Sigmoid colon (tissue), 7 donors: Measurements from ENCODE around the gene EPSTI1. TPM values are rescaled to one million over a fixed set of nuclear protein-coding genes. Genes with fewer than 3 reads are reported as not detected.

Experiments used
- DNase-seq: peaks from one replicate; pipeline ENCODE4 v3.0.0-alpha.2; 2019
- H3K27ac ChIP-seq, 4 donors: fragments of 200-600 bp; sonication (generic); one replicate each; pipeline ENCODE4 v1.5.1; 2016 to 2019; ENCODE audit warnings: mild to moderate bottlenecking in 1 of 4
- H3K27me3 ChIP-seq, 3 donors: fragments of 200-600 bp; sonication (generic); one replicate each; pipeline ENCODE4 v1.5.1; 2019; ENCODE audit warnings: mild to moderate bottlenecking in 1 of 3
- H3K36me3 ChIP-seq, 4 donors: fragments of 200-600 bp; sonication (generic); one replicate each; pipeline ENCODE4 v1.5.1; 2016 to 2019
- H3K4me1 ChIP-seq, 4 donors: fragments of 200-600 bp; sonication (generic); one replicate each; pipeline ENCODE4 v1.5.1; 2017 to 2019
- H3K4me3 ChIP-seq, 4 donors: fragments of 200-600 bp; sonication (generic); one replicate each; pipeline ENCODE4 v1.5.1; 2017 to 2019; ENCODE audit warnings: mild to moderate bottlenecking in 2 of 4, moderate library complexity in 1 of 4
- H3K9me3 ChIP-seq, 4 donors: fragments of 200-600 bp in 3 of 4; sonication (generic) in 3 of 4; one replicate each; pipeline versions ENCODE4 v1.5.1 to v1.6.1; 2013 to 2019
- EP300 ChIP-seq, 4 donors: sonication (generic); formaldehyde crosslinking; IDR thresholded peaks; one replicate each; pipeline ENCODE4 v1.6.1; 2017; ENCODE audit warnings: antibody characterized with exemption in 4 of 4
- POLR2A ChIP-seq, 2 donors: fragments of 450-650 bp; IDR thresholded peaks; one replicate each; pipeline ENCODE4 v1.6.1; 2016; ENCODE audit warnings: antibody characterized with exemption in 2 of 2, mild to moderate bottlenecking in 2 of 2, moderate library complexity in 2 of 2
- POLR2AphosphoS5 ChIP-seq, 4 donors: sonication (generic); formaldehyde crosslinking; IDR thresholded peaks; one replicate each; pipeline ENCODE4 v1.6.1; 2017; ENCODE audit warnings: antibody characterized with exemption in 4 of 4
- WGBS, 2 donors: extraction: QIAGEN DNeasy Blood & Tissue Kit; methylation state at CpG; one replicate each; pipeline ENCODE4 v1.1.7; 2013; 5-methylcytosine and 5-hydroxymethylcytosine counted together
- intact Hi-C: fragments of 100-400 bp; cut with DNase I; formaldehyde crosslinking; loops from one replicate; pipeline ENCODE4 v1.15.1; 2023
- polyA plus RNA-seq, 3 donors: library from polyadenylated mRNA; stranded (reverse); fragments of 200-250 nt; gene quantifications; one replicate each; pipeline ENCODE4 v1.2.3, GENCODE V29; 2013
- total RNA-seq, 4 donors: library from RNA; depleted of rRNA; stranded (reverse); fragments of >200 nt; gene quantifications; one replicate each; pipeline ENCODE4 v1.1.0, GENCODE V29; 2016
- TF ChIP-seq, protein P1 (sequence below), 4 experiments: fragments of 450-650 bp in 3 of 4; fragments of 200-600 bp in 1 of 4; IDR thresholded peaks; one replicate each; pipeline ENCODE4 v1.5.1; 2016 to 2019; ENCODE audit warnings: antibody characterized with exemption in 4 of 4, mild to moderate bottlenecking in 3 of 4, moderate library complexity in 2 of 4
- donor health status: healthy with polysubstance abuse.
- donor health status: Bipolar disorder and iron deficiency.
- donor health status: healthy.

Gene EPSTI1
- total and polyA plus RNA-seq, 7 donors: 3.0 to 27.8 (median 6.6) TPM

DNA sequence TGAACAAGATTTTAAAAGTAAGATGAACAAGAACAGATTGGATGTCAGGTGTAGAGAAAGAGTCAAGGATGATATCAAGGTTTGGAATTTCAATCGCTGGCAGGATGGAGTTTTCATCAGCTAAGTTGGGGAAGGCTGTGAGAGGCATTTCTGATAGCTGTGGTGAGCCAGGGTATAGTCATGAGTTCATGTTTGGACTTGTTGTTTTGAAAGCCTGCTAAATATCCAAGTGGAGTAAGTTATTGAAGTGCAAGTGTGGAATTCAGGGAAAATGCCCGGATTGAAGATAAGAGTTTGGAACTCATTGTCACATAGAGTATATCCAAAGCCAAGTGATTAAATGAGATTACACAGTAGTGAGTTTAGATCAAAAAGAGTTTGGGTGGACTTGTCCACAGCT lies 11.0 kb upstream of the EPSTI1 start:
- TF ChIP-seq POLR2AphosphoS5 (IDR thresholded peaks at IDR 0.05): no peak
- TF ChIP-seq, protein P1, sequence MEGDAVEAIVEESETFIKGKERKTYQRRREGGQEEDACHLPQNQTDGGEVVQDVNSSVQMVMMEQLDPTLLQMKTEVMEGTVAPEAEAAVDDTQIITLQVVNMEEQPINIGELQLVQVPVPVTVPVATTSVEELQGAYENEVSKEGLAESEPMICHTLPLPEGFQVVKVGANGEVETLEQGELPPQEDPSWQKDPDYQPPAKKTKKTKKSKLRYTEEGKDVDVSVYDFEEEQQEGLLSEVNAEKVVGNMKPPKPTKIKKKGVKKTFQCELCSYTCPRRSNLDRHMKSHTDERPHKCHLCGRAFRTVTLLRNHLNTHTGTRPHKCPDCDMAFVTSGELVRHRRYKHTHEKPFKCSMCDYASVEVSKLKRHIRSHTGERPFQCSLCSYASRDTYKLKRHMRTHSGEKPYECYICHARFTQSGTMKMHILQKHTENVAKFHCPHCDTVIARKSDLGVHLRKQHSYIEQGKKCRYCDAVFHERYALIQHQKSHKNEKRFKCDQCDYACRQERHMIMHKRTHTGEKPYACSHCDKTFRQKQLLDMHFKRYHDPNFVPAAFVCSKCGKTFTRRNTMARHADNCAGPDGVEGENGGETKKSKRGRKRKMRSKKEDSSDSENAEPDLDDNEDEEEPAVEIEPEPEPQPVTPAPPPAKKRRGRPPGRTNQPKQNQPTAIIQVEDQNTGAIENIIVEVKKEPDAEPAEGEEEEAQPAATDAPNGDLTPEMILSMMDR (IDR thresholded peaks at IDR 0.05): no peak
- no peak for TF ChIP-seq EP300 (IDR thresholded peaks at IDR 0.05)
- TF ChIP-seq POLR2A (IDR thresholded peaks at IDR 0.05): no peak
- no peaks in the 10 kb centered on the region for H3K27me3 ChIP-seq
- intact Hi-C loops: no loop called here
- 95% methylated on average over 2 of the region's 2 CpGs for WGBS, 2 donors
- no peak overlapping the region for H3K4me3 ChIP-seq
- no peaks in the 10 kb centered on the region for H3K9me3 ChIP-seq
- no peak overlapping the region for H3K27ac ChIP-seq
- no peaks in the 10 kb centered on the region for H3K36me3 ChIP-seq
- no peak for DNase-seq
- peaks cover 0 to 10% (median 0%) of the 10 kb centered on the region in 4 donors for H3K4me1 ChIP-seq

DNA sequence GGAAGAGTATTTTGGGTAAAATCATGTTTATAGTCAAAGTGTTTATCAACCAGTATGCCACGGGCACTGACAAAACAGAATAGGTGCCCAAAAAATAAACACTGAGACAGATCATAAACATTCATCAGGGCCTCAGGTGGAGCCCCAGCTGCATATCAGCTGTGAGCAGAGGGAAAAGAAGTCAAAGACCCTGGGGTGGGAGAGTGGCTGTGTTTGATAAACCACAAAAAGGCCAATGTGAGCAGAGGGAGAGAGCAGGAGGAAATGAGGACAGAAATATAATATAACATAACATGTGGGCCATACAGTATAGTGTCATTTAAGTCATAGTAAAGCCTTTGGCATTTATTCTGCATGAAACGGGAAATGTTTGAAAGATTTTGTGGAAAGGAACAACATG lies 10.0 kb upstream of the EPSTI1 start:
- no peaks in the 10 kb centered on the region for H3K27me3 ChIP-seq
- WGBS, 2 donors: 88 to 94% methylated on average over 2 of the region's 2 CpGs
- peaks cover 0 to 10% (median 0%) of the 10 kb centered on the region in 4 donors for H3K4me1 ChIP-seq
- no peak overlapping the region for H3K27ac ChIP-seq
- DNase-seq: no peak
- no peaks in the 10 kb centered on the region for H3K9me3 ChIP-seq
- H3K4me3 ChIP-seq: no peak overlapping the region
- no peaks in the 10 kb centered on the region for H3K36me3 ChIP-seq
- intact Hi-C loops: no loop called here
- TF ChIP-seq POLR2A (IDR thresholded peaks at IDR 0.05) (no peak), EP300 (IDR thresholded peaks at IDR 0.05) (no peak), POLR2AphosphoS5 (IDR thresholded peaks at IDR 0.05) (no peak)
- TF ChIP-seq, protein P1 (IDR thresholded peaks at IDR 0.05): no peak

DNA sequence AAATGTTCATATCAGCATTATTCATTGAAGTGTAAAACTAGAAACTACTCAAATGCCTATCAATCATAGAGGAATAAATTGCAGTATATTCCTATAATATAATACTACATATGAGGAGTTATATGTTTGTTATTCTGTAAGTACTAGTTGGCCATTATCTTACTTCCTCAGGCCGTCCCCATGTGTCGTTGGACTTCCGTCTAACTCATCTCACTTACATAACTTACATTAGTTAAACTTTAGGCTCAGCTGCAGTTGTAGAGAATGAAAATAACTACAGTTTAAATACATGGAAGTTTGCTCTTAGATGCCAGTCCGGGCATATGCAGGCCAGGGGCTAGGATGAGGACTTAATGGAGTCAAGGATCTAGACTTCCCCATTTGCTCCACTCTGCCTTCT lies 8.6 kb upstream of the EPSTI1 start:
- Histone ChIP-seq H3K9me3 (no peaks in the 10 kb centered on the region), H3K4me1 (peaks cover 0 to 9% (median 0%) of the 10 kb centered on the region in 4 donors), H3K27me3 (no peaks in the 10 kb centered on the region), H3K36me3 (no peaks in the 10 kb centered on the region), H3K4me3 (no peak overlapping the region), H3K27ac (no peak overlapping the region)
- intact Hi-C loops: no loop called here
- TF ChIP-seq, protein P1 (IDR thresholded peaks at IDR 0.05): no peak
- TF ChIP-seq EP300 (IDR thresholded peaks at IDR 0.05): no peak
- 69 to 73% methylated on average over 4 of the region's 4 CpGs for WGBS, 2 donors
- no peak for DNase-seq

DNA sequence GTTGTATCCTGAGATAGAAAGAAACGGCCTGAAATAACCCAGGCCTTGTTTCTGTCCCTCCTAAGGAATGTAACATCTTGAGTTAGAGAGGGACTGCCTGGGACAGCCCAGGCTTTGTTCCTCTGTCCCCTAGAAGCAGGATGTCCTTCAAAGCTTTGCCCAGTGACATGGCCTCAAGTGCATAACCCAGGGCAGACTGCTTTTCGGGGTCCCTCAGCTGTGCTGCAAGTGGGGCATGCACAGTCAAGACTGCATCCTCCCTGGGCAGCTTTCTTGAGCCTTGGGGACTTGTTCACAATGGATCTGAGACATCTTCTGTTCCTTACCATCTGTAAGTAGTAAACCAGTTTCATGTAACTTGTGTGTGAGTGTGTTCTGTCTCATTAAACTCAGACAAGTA lies 7.5 kb upstream of the EPSTI1 start:
- no peaks in the 10 kb centered on the region for H3K9me3 ChIP-seq
- H3K27ac ChIP-seq: no peak overlapping the region
- H3K4me1 ChIP-seq: no peaks in the 10 kb centered on the region
- WGBS, 2 donors: 86 to 91% methylated on average over 2 of the region's 2 CpGs
- H3K27me3 ChIP-seq: no peaks in the 10 kb centered on the region
- no peak for DNase-seq
- intact Hi-C loops: no loop called here
- H3K36me3 ChIP-seq: no peaks in the 10 kb centered on the region
- no peak overlapping the region for H3K4me3 ChIP-seq
- TF ChIP-seq, protein P1 (IDR thresholded peaks at IDR 0.05): no peak
- no peak for TF ChIP-seq POLR2A (IDR thresholded peaks at IDR 0.05)
- no peak for TF ChIP-seq POLR2AphosphoS5 (IDR thresholded peaks at IDR 0.05)
- TF ChIP-seq EP300 (IDR thresholded peaks at IDR 0.05): no peak

DNA sequence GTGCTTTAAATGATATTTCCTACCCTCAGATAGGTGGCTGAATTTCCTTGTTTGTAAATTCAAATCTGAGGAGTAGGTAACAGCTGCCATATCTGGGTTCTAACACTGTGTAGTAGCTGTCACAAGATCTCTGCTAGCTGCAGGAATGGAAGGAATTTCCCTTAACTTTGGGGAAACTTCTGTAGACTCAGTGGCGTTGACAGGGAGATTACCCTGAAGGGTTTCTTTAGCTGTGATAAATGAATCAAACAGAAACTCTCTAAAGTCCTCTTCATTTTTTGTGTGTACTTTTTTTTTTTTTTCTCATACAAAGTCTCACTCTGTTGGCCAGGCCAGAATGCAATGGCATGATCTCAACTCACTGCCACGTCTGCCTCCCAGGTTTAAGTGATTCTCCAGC lies 5.3 kb upstream of the EPSTI1 start:
- 78 to 93% methylated on average over 2 of the region's 2 CpGs for WGBS, 2 donors
- no peaks in the 10 kb centered on the region for H3K9me3 ChIP-seq
- no peak for DNase-seq
- no peak overlapping the region for H3K4me3 ChIP-seq
- peaks cover 0 to 3% (median 0%) of the 10 kb centered on the region in 4 donors for H3K4me1 ChIP-seq
- no peaks in the 10 kb centered on the region for H3K27me3 ChIP-seq
- intact Hi-C loops: no loop called here
- no peak overlapping the region for H3K27ac ChIP-seq
- TF ChIP-seq EP300 (IDR thresholded peaks at IDR 0.05) (no peak), POLR2AphosphoS5 (IDR thresholded peaks at IDR 0.05) (no peak), POLR2A (IDR thresholded peaks at IDR 0.05) (no peak)
- TF ChIP-seq, protein P1 (IDR thresholded peaks at IDR 0.05): no peak
- H3K36me3 ChIP-seq: no peaks in the 10 kb centered on the region
